Measurements from ENCODE around the gene INTS6. TPM values are rescaled to one million over a fixed set of nuclear protein-coding genes. Genes with fewer than 3 reads are reported as not detected.

INTS6 gene
- total and polyA plus RNA-seq, 4 experiments from 2014 or later = 15.4 to 65.6 (median 41.8) TPM

- Histone ChIP-seq H3K27me3 (ENCODE audit: insufficient read depth, low read length) (no peaks in the 10 kb centered on the region), H3K27ac (ENCODE audit: low read depth, low read length) (no peak overlapping the region), H3K9me3 (ENCODE audit: control insufficient read depth in 1 of 2, low read length in 2 of 2) (no peaks in the 10 kb centered on the region), H3K4me1 (ENCODE audit: insufficient read depth, low read length) (peaks cover 14% of the 10 kb centered on the region), H3K4me3 (ENCODE audit: low read length in 2 of 2) (no peak overlapping the region), H3K36me3 (ENCODE audit: insufficient read depth, low read length) (no peaks in the 10 kb centered on the region)
- Mint-ChIP-seq H3K4me3 (no peak overlapping the region), H3K4me1 (peaks cover 31 to 53% (median 37%) of the 10 kb centered on the region in 4 donors), H3K27ac (peak overlapping the region in 1 of 7 donors; percentile 14), H3K36me3 (peaks cover 9 to 22% of the 10 kb centered on the region in 2 donors), H3K9me3 (no peaks in the 10 kb centered on the region), H3K27me3 (no peaks in the 10 kb centered on the region)
- intact Hi-C loops (cut with micrococcal nuclease) = no loop called here
- ChIA-PET CTCF (ENCODE audit: partially characterized antibody) (no interaction called here), POLR2A (ENCODE audit: partially characterized antibody) (interaction anchor here (0.8 to 1.4 kb wide), 2 partner anchors 57 to 58 kb away, joined by 4 to 6 read pairs; partner anchors contain the start of gene INTS6)
- no peak for DNase-seq
Observed at GRCh38 chr13:51394724-51395123, 58.1 kb downstream of the INTS6 start.

- no peaks in the 10 kb centered on the region for H3K27me3 Mint-ChIP-seq
- H3K9me3 Mint-ChIP-seq = no peaks in the 10 kb centered on the region
- Histone ChIP-seq H3K27me3 (ENCODE audit: insufficient read depth, low read length) (no peaks in the 10 kb centered on the region), H3K36me3 (ENCODE audit: insufficient read depth, low read length) (peaks cover 7% of the 10 kb centered on the region), H3K9me3 (ENCODE audit: control insufficient read depth in 1 of 2, low read length in 2 of 2) (no peaks in the 10 kb centered on the region), H3K4me3 (ENCODE audit: low read length in 2 of 2) (no peak overlapping the region), H3K4me1 (ENCODE audit: insufficient read depth, low read length) (no peaks in the 10 kb centered on the region), H3K27ac (ENCODE audit: low read depth, low read length) (no peak overlapping the region)
- CTCF ChIA-PET (ENCODE audit: partially characterized antibody) = interaction anchor here (2.2 kb wide), 1 partner anchor 413 kb away, joined by 5 read pairs; no protein-coding TSS in a partner anchor
- POLR2A ChIA-PET (ENCODE audit: partially characterized antibody) = no interaction called here
- H3K4me3 Mint-ChIP-seq = no peak overlapping the region
- intact Hi-C loops (cut with micrococcal nuclease) = no loop called here
- DNase-seq = no peak
- peaks cover 0 to 5% (median 2%) of the 10 kb centered on the region in 4 donors for H3K4me1 Mint-ChIP-seq
- H3K27ac Mint-ChIP-seq = no peak overlapping the region
- peaks cover 21 to 31% of the 10 kb centered on the region in 2 donors for H3K36me3 Mint-ChIP-seq
Observed at GRCh38 chr13:51385114-51385513, 67.7 kb downstream of the INTS6 start.

- ChIA-PET POLR2A (ENCODE audit: partially characterized antibody) (no interaction called here), CTCF (ENCODE audit: partially characterized antibody) (no interaction called here)
- Mint-ChIP-seq H3K27ac (no peak overlapping the region), H3K4me1 (no peaks in the 10 kb centered on the region), H3K27me3 (no peaks in the 10 kb centered on the region), H3K9me3 (no peaks in the 10 kb centered on the region), H3K4me3 (no peak overlapping the region), H3K36me3 (peaks cover 37 to 52% of the 10 kb centered on the region in 2 donors)
- no peak overlapping the region for H3K4me3 ChIP-seq (ENCODE audit: low read length in 2 of 2)
- no peaks in the 10 kb centered on the region for H3K9me3 ChIP-seq (ENCODE audit: control insufficient read depth in 1 of 2, low read length in 2 of 2)
- peaks cover 13% of the 10 kb centered on the region for H3K36me3 ChIP-seq (ENCODE audit: insufficient read depth, low read length)
- H3K27ac ChIP-seq (ENCODE audit: low read depth, low read length) = no peak overlapping the region
- no peaks in the 10 kb centered on the region for H3K4me1 ChIP-seq (ENCODE audit: insufficient read depth, low read length)
- H3K27me3 ChIP-seq (ENCODE audit: insufficient read depth, low read length) = no peaks in the 10 kb centered on the region
- intact Hi-C loops (cut with micrococcal nuclease) = no loop called here
- DNase-seq = no peak
Observed at GRCh38 chr13:51380269-51380668, 72.6 kb downstream of the INTS6 start.

GRCh38 chr13:51373451-51373850 is 79.4 kb downstream of the INTS6 start:
- peaks cover 28 to 49% of the 10 kb centered on the region in 2 donors for H3K36me3 Mint-ChIP-seq
- no peaks in the 10 kb centered on the region for H3K27me3 Mint-ChIP-seq
- no peaks in the 10 kb centered on the region for H3K4me1 Mint-ChIP-seq
- POLR2A ChIA-PET (ENCODE audit: partially characterized antibody) = no interaction called here
- H3K36me3 ChIP-seq (ENCODE audit: insufficient read depth, low read length) = peaks cover 53% of the 10 kb centered on the region
- H3K9me3 ChIP-seq (ENCODE audit: control insufficient read depth in 1 of 2, low read length in 2 of 2) = no peaks in the 10 kb centered on the region
- no peak overlapping the region for H3K27ac ChIP-seq (ENCODE audit: low read depth, low read length)
- no peaks in the 10 kb centered on the region for H3K4me1 ChIP-seq (ENCODE audit: insufficient read depth, low read length)
- no peak overlapping the region for H3K4me3 ChIP-seq (ENCODE audit: low read length in 2 of 2)
- no peak overlapping the region for H3K4me3 Mint-ChIP-seq
- intact Hi-C loops (cut with micrococcal nuclease) = no loop called here
- no peak overlapping the region for H3K27ac Mint-ChIP-seq
- no peak for DNase-seq
- CTCF ChIA-PET (ENCODE audit: partially characterized antibody) = no interaction called here
- no peaks in the 10 kb centered on the region for H3K27me3 ChIP-seq (ENCODE audit: insufficient read depth, low read length)
- H3K9me3 Mint-ChIP-seq = no peaks in the 10 kb centered on the region

GRCh38 chr13:51371768-51372399 is 81.0 kb downstream of the INTS6 start:
- Mint-ChIP-seq H3K4me3 (no peak overlapping the region), H3K36me3 (peaks cover 24 to 45% of the 10 kb centered on the region in 2 donors), H3K4me1 (no peaks in the 10 kb centered on the region), H3K27me3 (no peaks in the 10 kb centered on the region), H3K9me3 (no peaks in the 10 kb centered on the region), H3K27ac (no peak overlapping the region)
- peaks cover 61% of the 10 kb centered on the region for H3K36me3 ChIP-seq (ENCODE audit: insufficient read depth, low read length)
- no peak overlapping the region for H3K27ac ChIP-seq (ENCODE audit: low read depth, low read length)
- no peaks in the 10 kb centered on the region for H3K27me3 ChIP-seq (ENCODE audit: insufficient read depth, low read length)
- DNase-seq = no peak
- POLR2A ChIA-PET (ENCODE audit: partially characterized antibody) = no interaction called here
- no peaks in the 10 kb centered on the region for H3K4me1 ChIP-seq (ENCODE audit: insufficient read depth, low read length)
- CTCF ChIA-PET (ENCODE audit: partially characterized antibody) = no interaction called here
- H3K9me3 ChIP-seq (ENCODE audit: control insufficient read depth in 1 of 2, low read length in 2 of 2) = no peaks in the 10 kb centered on the region
- intact Hi-C loops (cut with micrococcal nuclease) = no loop called here
- no peak overlapping the region for H3K4me3 ChIP-seq (ENCODE audit: low read length in 2 of 2)

- H3K27ac ChIP-seq (ENCODE audit: low read depth, low read length) = no peak overlapping the region
- H3K9me3 ChIP-seq (ENCODE audit: control insufficient read depth in 1 of 2, low read length in 2 of 2) = no peaks in the 10 kb centered on the region
- Mint-ChIP-seq H3K4me1 (no peaks in the 10 kb centered on the region), H3K9me3 (no peaks in the 10 kb centered on the region), H3K36me3 (peaks cover 29 to 44% of the 10 kb centered on the region in 2 donors), H3K27ac (peak overlapping the region in 1 of 7 donors; percentile 64), H3K27me3 (no peaks in the 10 kb centered on the region), H3K4me3 (no peak overlapping the region)
- peaks cover 62% of the 10 kb centered on the region for H3K36me3 ChIP-seq (ENCODE audit: insufficient read depth, low read length)
- no peaks in the 10 kb centered on the region for H3K27me3 ChIP-seq (ENCODE audit: insufficient read depth, low read length)
- no peak for DNase-seq
- intact Hi-C loops (cut with micrococcal nuclease) = no loop called here
- CTCF ChIA-PET (ENCODE audit: partially characterized antibody) = interaction anchor here (1.5 kb wide), 1 partner anchor 427 kb away, joined by 3 read pairs; no protein-coding TSS in a partner anchor
- no peaks in the 10 kb centered on the region for H3K4me1 ChIP-seq (ENCODE audit: insufficient read depth, low read length)
- POLR2A ChIA-PET (ENCODE audit: partially characterized antibody) = no interaction called here
- H3K4me3 ChIP-seq (ENCODE audit: low read length in 2 of 2) = no peak overlapping the region
Observed at GRCh38 chr13:51370811-51371210, 82.0 kb downstream of the INTS6 start.

GRCh38 chr13:51370116-51370515 is 82.7 kb downstream of the INTS6 start:
- H3K4me1 ChIP-seq (ENCODE audit: insufficient read depth, low read length) = no peaks in the 10 kb centered on the region
- H3K27me3 ChIP-seq (ENCODE audit: insufficient read depth, low read length) = no peaks in the 10 kb centered on the region
- Mint-ChIP-seq H3K27me3 (no peaks in the 10 kb centered on the region), H3K27ac (peak overlapping the region in 1 of 7 donors; percentile 12), H3K4me1 (no peaks in the 10 kb centered on the region), H3K36me3 (peaks cover 29 to 41% of the 10 kb centered on the region in 2 donors), H3K4me3 (no peak overlapping the region), H3K9me3 (no peaks in the 10 kb centered on the region)
- no peak overlapping the region for H3K4me3 ChIP-seq (ENCODE audit: low read length in 2 of 2)
- H3K27ac ChIP-seq (ENCODE audit: low read depth, low read length) = no peak overlapping the region
- no peak for DNase-seq
- ChIA-PET POLR2A (ENCODE audit: partially characterized antibody) (no interaction called here), CTCF (ENCODE audit: partially characterized antibody) (interaction anchor here (1.5 kb wide), 1 partner anchor 428 kb away, joined by 3 read pairs; no protein-coding TSS in a partner anchor)
- H3K9me3 ChIP-seq (ENCODE audit: control insufficient read depth in 1 of 2, low read length in 2 of 2) = no peaks in the 10 kb centered on the region
- intact Hi-C loops (cut with micrococcal nuclease) = no loop called here
- peaks cover 55% of the 10 kb centered on the region for H3K36me3 ChIP-seq (ENCODE audit: insufficient read depth, low read length)

Measured in CD4-positive, alpha-beta memory T cell (primary cell).